Measurements from ENCODE around the gene SNRPD3.

- TF ChIP-seq POLR2A (IDR thresholded peaks at IDR 0.05): no peak
- no peak for TF ChIP-seq CTCF (IDR thresholded peaks at IDR 0.05)
These were observed 31.9 kb upstream of the SNRPD3 start for GRCh38 chr22:24523873-24524272.

Data from transverse colon (tissue), 3 donors.